Activated CD8-positive, alpha-beta memory T cell treated with anti-CD3 and anti-CD28 coated beads, Interleukin-2, amount 50 U/mL, for 24 hours (primary cell): Measurements from ENCODE around the gene PRMT3.
"Not testable (repeated sequence)": the region's sequence is repeated elsewhere in the genome, so short reads cannot be mapped to it uniquely, and the experiment has no call there.

Source experiments
- DNase-seq: peaks from one replicate; pipeline ENCODE4 v3.0.0-alpha.2; 2020; ENCODE audit errors: extremely low read depth

The PRMT3 gene

GRCh38 chr11:20518323-20518834 lies 130.9 kb downstream of the PRMT3 start:
- DNase-seq: no peak

GRCh38 chr11:20522536-20522935 lies 135.0 kb downstream of the PRMT3 start:
- no peak for DNase-seq

GRCh38 chr11:20529757-20530156 lies 142.2 kb downstream of the PRMT3 start:
- no peak for DNase-seq

- DNase-seq: no peak
Measured at GRCh38 chr11:20530942-20531703, 143.6 kb downstream of the PRMT3 start.

- DNase-seq: no peak
Measured at GRCh38 chr11:20535271-20535881, 147.9 kb downstream of the PRMT3 start.

- no peak for DNase-seq
Measured at GRCh38 chr11:20536365-20536764, 148.8 kb downstream of the PRMT3 start.

- DNase-seq: no peak
Measured at GRCh38 chr11:20536784-20537183, 149.3 kb downstream of the PRMT3 start.

GRCh38 chr11:20541503-20541902 lies 154.0 kb downstream of the PRMT3 start:
- no peak for DNase-seq

- no peak for DNase-seq
Measured at GRCh38 chr11:20544603-20545237, 157.2 kb downstream of the PRMT3 start.

GRCh38 chr11:20547411-20547810 lies 159.9 kb downstream of the PRMT3 start:
- no peak for DNase-seq

- no peak for DNase-seq
Measured at GRCh38 chr11:20551096-20551495, 163.6 kb downstream of the PRMT3 start.

- DNase-seq: no peak
Measured at GRCh38 chr11:20555783-20556182, 168.3 kb downstream of the PRMT3 start.

- not testable (repeated sequence) for DNase-seq
Measured at GRCh38 chr11:20556396-20556795, 168.9 kb downstream of the PRMT3 start.

- no peak for DNase-seq
Measured at GRCh38 chr11:20558741-20559140, 171.2 kb downstream of the PRMT3 start.
